Naive thymus-derived CD8-positive, alpha-beta T cell (primary cell): ENCODE measurements around the gene SYNJ1. TPM values are rescaled to one million over a fixed set of nuclear protein-coding genes. Genes with fewer than 3 reads are reported as not detected.
A peak's percentile ranks its signal among the peaks of the same experiment; 100 is the strongest.
"Not testable (repeated sequence)": the region's sequence is repeated elsewhere in the genome, so short reads cannot be mapped to it uniquely, and the experiment has no call there.

Source experiments
- ATAC-seq, 2 donors: fragments of 150-1000 bp; cut with Tn5 transposase in 1 of 2; sonication (Bioruptor Pico), chemical (Tn5 transposase) in 1 of 2; 1 replicate in 1 of 2; 2 replicates in 1 of 2; pipeline ENCODE4 v1.10.0; 2021; ENCODE audit warnings: mild to moderate bottlenecking in 2 of 2, moderate library complexity in 2 of 2
- POLR2A ChIA-PET: fragments of 350-600 bp; sonication (Branson Sonifier 250); formaldehyde crosslinking; loops from one replicate; lab custom pipeline; 2021; ENCODE audit warnings: antibody characterized with exemption; lab: Charles Lee
- DNase-seq, 10 donors: peaks; one replicate each; pipeline versions ENCODE4 v3.0.0 to v3.0.0-alpha.2; 2020 to 2022
- H3K27ac Mint-ChIP-seq, 10 donors: one replicate each; pipeline ENCODE4 v1.8.0; 2020 to 2022; ENCODE audit warnings: mild to moderate bottlenecking in 10 of 10, mixed read lengths in 10 of 10, moderate library complexity in 4 of 10, inconsistent platforms in 1 of 10
- H3K27me3 Mint-ChIP-seq, 5 donors: one replicate each; pipeline ENCODE4 v1.8.0; 2021 to 2022; ENCODE audit warnings: mixed read lengths in 5 of 5
- H3K36me3 Mint-ChIP-seq, 3 donors: one replicate each; pipeline ENCODE4 v1.8.0; 2020 to 2022; ENCODE audit warnings: mixed read lengths in 3 of 3, mild to moderate bottlenecking in 2 of 3, inconsistent platforms in 1 of 3
- H3K4me1 Mint-ChIP-seq, 4 donors: one replicate each; pipeline ENCODE4 v1.8.0; 2021 to 2022; ENCODE audit warnings: mixed read lengths in 4 of 4
- H3K4me3 Mint-ChIP-seq, 10 donors: one replicate each; pipeline ENCODE4 v1.8.0; 2020 to 2022; ENCODE audit warnings: mild to moderate bottlenecking in 10 of 10, mixed read lengths in 10 of 10, moderate library complexity in 6 of 10, inconsistent platforms in 1 of 10
- H3K9me3 Mint-ChIP-seq, 9 donors: one replicate each; pipeline ENCODE4 v1.8.0; 2020 to 2022; ENCODE audit warnings: mixed read lengths in 9 of 9, mild to moderate bottlenecking in 3 of 9, inconsistent platforms in 1 of 9, moderate library complexity in 1 of 9
- polyA plus RNA-seq, 3 donors: library from polyadenylated mRNA; unstranded; fragments of 300-500 nt; fragmentation: Illumina TruSeq; gene quantifications; one replicate each; pipeline ENCODE4 v1.2.3, GENCODE V29; 2021
- total RNA-seq, 8 experiments: library from RNA in 2 of 8; stranded (reverse) in 2 of 8; gene quantifications; one replicate each; pipeline ENCODE4 v1.2.3 and lab custom pipeline; 2021 to 2026

Gene SYNJ1
- total and polyA plus RNA-seq, 5 experiments from 2014 or later = 2.5 to 20.8 (median 8.0) TPM

GRCh38 chr21:32645261-32646182, 82.3 kb downstream of the SYNJ1 start:
- no peaks in the 10 kb centered on the region for H3K9me3 Mint-ChIP-seq
- ATAC-seq (no peak), DNase-seq (no peak)
- POLR2A ChIA-PET = no interaction called here
- no peaks in the 10 kb centered on the region for H3K4me1 Mint-ChIP-seq
- no peak overlapping the region for H3K4me3 Mint-ChIP-seq
- H3K27me3 Mint-ChIP-seq = no peaks in the 10 kb centered on the region
- H3K27ac Mint-ChIP-seq = peak overlapping the region in 1 of 10 donors; percentile 56
- peaks cover 0 to 61% (median 17%) of the 10 kb centered on the region in 3 donors for H3K36me3 Mint-ChIP-seq

GRCh38 chr21:32641710-32642698, 85.8 kb downstream of the SYNJ1 start:
- Mint-ChIP-seq H3K36me3 (peaks cover 0 to 79% (median 21%) of the 10 kb centered on the region in 3 donors), H3K4me1 (no peaks in the 10 kb centered on the region), H3K9me3 (no peaks in the 10 kb centered on the region), H3K4me3 (no peak overlapping the region), H3K27ac (no peak overlapping the region), H3K27me3 (no peaks in the 10 kb centered on the region)
- POLR2A ChIA-PET = no interaction called here
- ATAC-seq = no peak
- DNase-seq = no peak

- POLR2A ChIA-PET = no interaction called here
- H3K36me3 Mint-ChIP-seq = peaks cover 4 to 26% (median 25%) of the 10 kb centered on the region in 3 donors
- peaks cover 2 to 6% (median 3%) of the 10 kb centered on the region in 4 donors for H3K4me1 Mint-ChIP-seq
- H3K27me3 Mint-ChIP-seq = peaks cover 1 to 13% (median 4%) of the 10 kb centered on the region in 5 donors
- no peak for DNase-seq
- no peak for ATAC-seq
- H3K27ac Mint-ChIP-seq = no peak overlapping the region
- H3K4me3 Mint-ChIP-seq = no peak overlapping the region
- H3K9me3 Mint-ChIP-seq = peaks cover 0 to 5% (median 0%) of the 10 kb centered on the region in 9 donors
These were observed 101.1 kb downstream of the SYNJ1 start for GRCh38 chr21:32626621-32627196.

GRCh38 chr21:32618218-32618617, 109.6 kb downstream of the SYNJ1 start:
- H3K9me3 Mint-ChIP-seq, POLR2A ChIA-PET, H3K27ac Mint-ChIP-seq, DNase-seq, ATAC-seq, H3K36me3 Mint-ChIP-seq, H3K4me1 Mint-ChIP-seq, H3K4me3 Mint-ChIP-seq: not testable (repeated sequence)
- peaks cover 2 to 24% (median 22%) of the 10 kb centered on the region in 5 donors for H3K27me3 Mint-ChIP-seq

DNA sequence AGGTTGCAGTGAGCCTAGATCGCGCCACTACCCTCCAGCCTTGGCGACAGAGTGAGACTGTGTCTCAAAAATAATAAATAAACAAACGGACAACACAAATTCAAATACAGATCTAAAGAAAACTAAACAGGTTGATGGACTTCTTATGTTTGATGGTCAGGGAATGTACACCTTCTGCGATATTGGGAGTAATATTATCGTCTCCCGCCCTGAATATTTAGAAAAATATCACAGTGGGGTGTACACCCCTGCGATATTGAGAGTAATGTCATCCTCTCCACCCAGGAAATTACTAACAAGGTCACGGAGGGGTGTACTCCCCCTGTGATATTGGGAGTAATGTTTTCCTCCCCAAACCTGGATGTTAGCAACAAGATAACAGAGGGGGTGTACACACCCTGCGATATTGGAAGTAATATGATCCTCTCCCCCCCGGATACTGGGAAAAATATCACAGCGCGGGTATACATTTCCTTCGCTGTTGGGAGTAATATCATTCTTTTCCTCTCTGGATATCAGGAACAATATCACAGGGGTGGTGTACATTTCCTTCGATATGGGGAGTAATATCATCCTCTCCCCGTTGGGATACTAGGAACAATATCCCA, 114.3 kb downstream of the SYNJ1 start:
- H3K4me3 Mint-ChIP-seq = peak overlapping the region; percentile 90 to 100 (median 97)
- no peaks in the 10 kb centered on the region for H3K9me3 Mint-ChIP-seq
- peaks cover 0 to 13% (median 2%) of the 10 kb centered on the region in 3 donors for H3K36me3 Mint-ChIP-seq
- H3K4me1 Mint-ChIP-seq = peaks cover 8 to 31% (median 18%) of the 10 kb centered on the region in 4 donors
- DNase-seq (peak in 1 of 10 donors; percentile 1), ATAC-seq (no peak)
- peak overlapping the region; percentile 48 to 99 (median 98) for H3K27ac Mint-ChIP-seq
- H3K27me3 Mint-ChIP-seq = peaks cover 0 to 9% (median 3%) of the 10 kb centered on the region in 5 donors
- POLR2A ChIA-PET = interaction anchor here (1.4 to 2.4 kb wide), 3 partner anchors 202 to 711 kb away, joined by 3 to 18 read pairs (median 9); partner anchors contain the start of genes EVA1C and IFNAR1

DNA sequence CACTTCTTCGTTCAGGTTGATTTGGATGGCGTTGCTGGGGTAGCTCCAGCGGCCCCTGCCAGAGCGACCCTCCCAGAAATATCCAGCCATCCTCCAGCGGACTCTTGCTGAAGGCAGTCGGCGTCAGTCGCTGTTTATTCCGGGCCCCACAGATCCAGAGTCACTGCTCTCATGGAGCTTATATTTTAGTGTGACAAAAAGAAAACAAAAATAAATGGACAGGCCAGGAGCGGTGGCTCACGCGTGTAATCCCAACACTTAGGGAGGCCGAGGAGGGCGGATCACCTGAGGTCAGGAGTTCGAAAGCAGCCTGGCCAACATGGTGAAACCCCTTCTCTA, 114.8 kb downstream of the SYNJ1 start:
- ATAC-seq = peak; percentile 2 to 13
- POLR2A ChIA-PET = interaction anchor here (1.4 to 2.4 kb wide), 6 partner anchors 12 to 712 kb away, joined by 3 to 20 read pairs (median 8); partner anchors contain the start of genes EVA1C, IFNAR1 and PAXBP1
- Mint-ChIP-seq H3K4me3 (peak overlapping the region; percentile 90 to 100 (median 97)), H3K4me1 (peaks cover 8 to 31% (median 18%) of the 10 kb centered on the region in 4 donors), H3K27ac (peak overlapping the region; percentile 91 to 99 (median 99)), H3K27me3 (peaks cover 0 to 4% (median under 1%) of the 10 kb centered on the region in 5 donors), H3K36me3 (peaks cover 0 to 16% (median 2%) of the 10 kb centered on the region in 3 donors), H3K9me3 (no peaks in the 10 kb centered on the region)
- no peak for DNase-seq

DNA sequence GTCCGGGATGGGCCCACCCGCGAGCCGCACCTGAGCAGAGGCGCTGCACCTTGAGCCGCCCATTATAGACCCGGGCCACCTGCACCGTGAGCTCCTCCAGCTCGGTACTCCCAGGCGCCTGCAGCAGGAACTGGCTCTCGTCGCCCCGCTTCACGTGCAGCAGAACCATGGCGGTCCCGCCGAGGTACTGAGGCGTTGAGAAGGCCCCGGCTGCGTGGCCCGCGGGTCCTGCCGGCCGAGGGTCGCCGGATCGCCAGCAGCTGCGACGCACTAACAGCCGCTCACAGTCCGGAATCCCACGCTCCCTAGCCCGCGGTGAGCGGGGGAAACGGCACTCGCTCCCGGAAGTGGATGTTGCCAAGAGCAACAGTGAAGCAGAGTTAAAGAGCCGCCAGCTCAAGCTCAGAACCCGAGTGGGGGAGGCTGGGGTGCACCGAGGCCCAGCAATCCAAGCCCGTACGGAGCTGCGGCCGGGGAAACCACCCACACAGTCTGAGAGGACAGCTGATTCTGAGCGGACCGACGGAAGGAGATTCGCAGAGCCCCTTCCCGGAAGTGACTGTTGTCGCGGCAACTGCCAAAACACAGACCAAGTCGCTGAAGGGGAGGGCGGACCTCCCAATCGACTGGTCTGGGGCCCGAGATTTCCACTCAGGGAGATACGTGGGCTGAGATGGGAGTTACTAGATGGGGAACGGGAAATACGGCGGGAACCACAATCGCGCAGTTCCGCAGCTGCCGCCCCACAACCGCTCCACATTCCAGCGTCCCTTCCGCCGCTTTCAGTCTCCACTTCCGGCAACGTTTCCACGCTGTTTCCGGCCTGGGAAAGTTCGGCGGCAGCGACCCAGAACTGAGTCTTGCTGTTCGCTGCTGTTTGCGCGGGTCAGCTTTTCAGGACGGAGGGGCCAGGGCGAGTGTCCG, 115.5 kb downstream of the SYNJ1 start, which contains the start of gene CFAP298:
Gene CFAP298, minus strand, starts transcription at position 303 of the 924 bp plus-strand sequence. Its CDS starts 134 bp downstream, at position 169.
- H3K36me3 Mint-ChIP-seq = peaks cover 0 to 22% (median 2%) of the 10 kb centered on the region in 3 donors
- H3K27me3 Mint-ChIP-seq = peaks cover 0 to 3% (median 0%) of the 10 kb centered on the region in 5 donors
- H3K9me3 Mint-ChIP-seq = no peaks in the 10 kb centered on the region
- POLR2A ChIA-PET = interaction anchor here (0.7 to 2.4 kb wide), 9 partner anchors 11 to 713 kb away, joined by 3 to 20 read pairs (median 8); partner anchors contain the start of genes EVA1C, IFNAR1 and PAXBP1
- peaks cover 8 to 31% (median 18%) of the 10 kb centered on the region in 4 donors for H3K4me1 Mint-ChIP-seq
- peak; percentile 71 to 95 (median 92) for DNase-seq
- ATAC-seq = peak; percentile 89 to 93
- H3K27ac Mint-ChIP-seq = peak within 1 kb of the TSS; percentile 91 to 99 (median 99)
- H3K4me3 Mint-ChIP-seq = peak within 1 kb of the TSS; percentile 90 to 100 (median 97)

- POLR2A ChIA-PET = interaction anchor here (1.2 to 2.4 kb wide), 5 partner anchors 10 to 200 kb away, joined by 4 to 20 read pairs (median 8); partner anchors contain the start of genes EVA1C and PAXBP1
- peaks cover 0 to 3% (median 0%) of the 10 kb centered on the region in 5 donors for H3K27me3 Mint-ChIP-seq
- H3K36me3 Mint-ChIP-seq = peaks cover 0 to 31% (median 2%) of the 10 kb centered on the region in 3 donors
- H3K4me3 Mint-ChIP-seq = peak overlapping the region; percentile 90 to 100 (median 97)
- peaks cover 8 to 31% (median 18%) of the 10 kb centered on the region in 4 donors for H3K4me1 Mint-ChIP-seq
- peak overlapping the region; percentile 91 to 99 (median 99) for H3K27ac Mint-ChIP-seq
- no peaks in the 10 kb centered on the region for H3K9me3 Mint-ChIP-seq
- peak in 7 of 10 donors; percentile 10 to 43 (median 31) for DNase-seq
- ATAC-seq = peak; percentile 0 to 14
These were observed 116.3 kb downstream of the SYNJ1 start for GRCh38 chr21:32611471-32611997.

- POLR2A ChIA-PET = interaction anchor here (2.0 to 2.4 kb wide), 3 partner anchors 10 to 199 kb away, joined by 8 to 18 read pairs (median 8); partner anchors contain the start of gene EVA1C
- H3K27me3 Mint-ChIP-seq, DNase-seq, ATAC-seq, H3K9me3 Mint-ChIP-seq: not testable (repeated sequence)
- peaks cover 11 to 31% (median 20%) of the 10 kb centered on the region in 4 donors for H3K4me1 Mint-ChIP-seq
- peak overlapping the region in 8 of 10 donors; percentile 19 to 98 (median 52) for H3K4me3 Mint-ChIP-seq
- peak overlapping the region in 2 of 10 donors; percentile 25 to 43 for H3K27ac Mint-ChIP-seq
- peaks cover 3 to 36% (median 6%) of the 10 kb centered on the region in 3 donors for H3K36me3 Mint-ChIP-seq
These were observed 116.9 kb downstream of the SYNJ1 start for GRCh38 chr21:32610940-32611339.

- H3K4me3 Mint-ChIP-seq = peak overlapping the region in 1 of 10 donors; percentile 4
- H3K36me3 Mint-ChIP-seq = peaks cover 9 to 56% (median 24%) of the 10 kb centered on the region in 3 donors
- peaks cover 12 to 34% (median 23%) of the 10 kb centered on the region in 4 donors for H3K4me1 Mint-ChIP-seq
- no peak for ATAC-seq
- DNase-seq = no peak
- H3K27ac Mint-ChIP-seq = no peak overlapping the region
- H3K9me3 Mint-ChIP-seq = no peaks in the 10 kb centered on the region
- POLR2A ChIA-PET = interaction anchor here (0.6 to 1.3 kb wide), 3 partner anchors 30 to 216 kb away, joined by 3 to 4 read pairs (median 3); partner anchors contain the start of genes PAXBP1 and URB1
- H3K27me3 Mint-ChIP-seq = no peaks in the 10 kb centered on the region
These were observed 119.0 kb downstream of the SYNJ1 start for GRCh38 chr21:32608851-32609250.
